Activated naive CD8-positive, alpha-beta T cell treated with anti-CD3 and anti-CD28 coated beads, Interleukin-2, amount 50 U/mL, for 16 hours (primary cell): ENCODE measurements around the gene CA9.
"Not testable (repeated sequence)": the region's sequence is repeated elsewhere in the genome, so short reads cannot be mapped to it uniquely, and the experiment has no call there.

Experiments used
- DNase-seq: peaks from one replicate; pipeline ENCODE4 v3.0.0-alpha.2; 2020; ENCODE audit warnings: low read depth, low spot score

Gene CA9

GRCh38 chr9:35673132-35674024, at the start of gene CA9:
CA9 (plus strand) TSS chr9:35673928; CDS start chr9:35673960, 32 bp downstream.
- DNase-seq = no peak

GRCh38 chr9:35627575-35627974, 46.2 kb upstream of the CA9 start:
- DNase-seq = no peak

DNA sequence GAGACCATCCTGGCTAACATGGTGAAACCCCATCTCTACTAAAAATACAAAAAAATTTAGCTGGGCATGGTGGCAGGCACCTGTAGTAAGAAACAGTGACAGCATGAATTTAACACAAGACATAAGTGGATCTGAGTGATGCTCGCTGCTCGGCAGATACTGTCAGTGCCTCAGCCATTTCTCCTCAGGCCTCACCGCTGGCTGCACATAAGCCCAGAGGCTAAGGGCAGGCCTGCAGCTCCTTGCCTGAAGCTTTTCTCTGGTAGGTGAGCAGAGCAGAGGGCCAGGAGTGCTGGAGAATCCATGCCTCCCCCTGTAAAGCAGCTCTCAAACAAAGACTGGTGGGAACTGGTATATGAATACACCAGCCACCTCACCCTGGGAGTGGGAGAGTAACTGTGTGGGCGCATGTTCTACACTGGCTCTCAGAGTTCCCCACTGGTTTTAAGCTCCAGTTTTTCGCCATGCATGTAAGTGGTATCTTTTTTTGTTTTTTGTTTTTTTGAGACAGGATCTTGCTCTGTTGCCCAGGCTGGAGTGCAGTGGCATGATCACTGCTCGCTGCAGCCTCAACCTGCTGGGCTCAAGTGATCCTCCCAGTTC, 45.2 kb upstream of the CA9 start:
- DNase-seq = no peak

- no peak for DNase-seq
Measured at GRCh38 chr9:35629597-35629996, 44.1 kb upstream of the CA9 start.

DNA sequence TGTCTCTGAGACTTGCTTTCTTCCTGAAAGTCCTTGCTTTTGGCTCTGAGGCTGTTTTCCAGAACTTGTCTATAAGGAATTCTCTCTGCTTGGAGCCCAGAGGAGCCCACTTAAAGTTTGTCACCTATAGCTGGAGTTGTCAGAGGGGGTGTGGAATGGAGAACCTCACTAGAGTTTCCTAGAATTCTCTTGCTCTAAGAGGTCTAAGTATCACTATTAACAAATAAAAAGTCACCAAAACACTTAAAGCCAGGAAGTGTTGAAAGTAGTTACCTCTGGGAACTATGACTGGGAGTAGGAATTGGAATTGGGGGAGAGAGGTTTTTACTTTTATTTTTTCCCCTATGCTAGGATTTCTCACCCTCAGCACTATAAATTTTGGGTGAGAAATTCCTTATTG, 38.0 kb upstream of the CA9 start:
- DNase-seq = no peak

DNA sequence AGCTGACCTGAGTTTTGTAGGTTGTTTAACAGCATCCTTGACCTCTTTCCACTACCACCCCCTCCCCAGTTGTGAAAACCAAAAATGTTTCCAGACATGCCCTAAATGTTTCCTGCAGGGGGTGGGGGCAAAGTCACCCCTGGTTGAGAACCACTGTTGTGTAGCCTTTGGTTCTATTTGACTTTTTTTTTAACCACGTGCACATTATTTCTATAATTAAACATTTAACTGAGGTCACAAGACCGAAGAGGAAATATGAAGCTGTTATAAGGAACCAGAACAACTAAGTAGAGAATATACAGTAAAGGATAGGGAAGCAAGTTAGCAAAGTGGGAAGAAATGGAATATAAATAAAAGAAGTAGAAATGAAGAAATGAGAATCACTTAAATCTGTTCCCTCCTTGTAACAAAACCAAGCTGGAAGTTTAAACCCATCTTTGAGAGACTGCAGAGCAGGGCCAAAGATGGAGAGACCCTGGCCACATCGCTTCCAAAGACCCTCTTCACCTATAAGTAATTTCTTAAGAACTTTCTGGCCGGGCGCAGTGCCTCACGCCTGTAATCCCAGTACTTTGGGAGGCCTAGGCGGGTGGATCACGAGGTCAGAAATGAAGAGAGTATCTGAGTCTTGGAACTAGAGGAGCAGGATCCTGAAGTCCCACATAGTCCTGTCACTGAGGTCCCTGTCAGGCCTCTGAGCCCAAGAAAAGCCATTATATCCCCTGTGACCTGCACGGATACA, 37.4 kb upstream of the CA9 start:
- DNase-seq = no peak

- not testable (repeated sequence) for DNase-seq
Measured at GRCh38 chr9:35636877-35637246, 36.9 kb upstream of the CA9 start.

GRCh38 chr9:35637427-35637955, 36.2 kb upstream of the CA9 start:
- not testable (repeated sequence) for DNase-seq

DNA sequence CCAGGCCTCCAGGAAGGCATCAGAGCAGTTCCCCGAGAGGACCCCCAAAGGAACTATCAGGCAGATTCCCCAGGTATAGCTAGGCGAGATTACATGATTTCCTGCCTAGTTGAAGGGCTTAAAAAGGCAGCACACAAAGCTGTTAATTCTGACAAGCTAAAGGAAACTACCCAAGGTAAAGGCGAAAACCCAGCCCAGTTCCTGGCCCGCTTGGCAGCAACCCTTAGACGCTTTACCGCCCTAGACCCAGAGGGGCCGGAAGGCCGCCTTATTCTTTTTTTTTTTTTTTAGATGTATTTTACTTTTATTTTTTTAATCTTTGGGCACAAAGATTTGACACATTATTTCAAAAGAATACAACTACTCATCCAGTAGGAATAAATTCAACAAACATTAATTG, 35.0 kb upstream of the CA9 start:
- DNase-seq = not testable (repeated sequence)

DNA sequence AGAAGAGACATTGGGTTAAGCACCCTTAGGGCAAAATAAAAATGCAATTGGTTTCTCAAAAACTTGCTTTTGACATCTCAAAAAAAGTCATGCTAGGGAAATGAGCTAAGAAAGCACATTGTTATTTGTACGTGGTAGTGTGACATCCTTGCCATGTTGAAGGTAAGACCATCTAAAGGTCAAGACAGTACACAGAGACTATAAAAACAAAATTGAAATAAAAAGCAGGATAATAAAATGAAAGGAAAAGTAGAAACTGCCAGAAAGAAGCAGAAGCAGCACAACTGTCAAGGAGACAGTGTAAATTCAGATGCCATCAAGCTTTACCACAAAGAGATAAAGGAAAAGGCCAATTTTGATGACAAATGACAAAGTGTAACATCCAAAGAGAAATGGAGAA, 34.5 kb upstream of the CA9 start:
- not testable (repeated sequence) for DNase-seq

DNA sequence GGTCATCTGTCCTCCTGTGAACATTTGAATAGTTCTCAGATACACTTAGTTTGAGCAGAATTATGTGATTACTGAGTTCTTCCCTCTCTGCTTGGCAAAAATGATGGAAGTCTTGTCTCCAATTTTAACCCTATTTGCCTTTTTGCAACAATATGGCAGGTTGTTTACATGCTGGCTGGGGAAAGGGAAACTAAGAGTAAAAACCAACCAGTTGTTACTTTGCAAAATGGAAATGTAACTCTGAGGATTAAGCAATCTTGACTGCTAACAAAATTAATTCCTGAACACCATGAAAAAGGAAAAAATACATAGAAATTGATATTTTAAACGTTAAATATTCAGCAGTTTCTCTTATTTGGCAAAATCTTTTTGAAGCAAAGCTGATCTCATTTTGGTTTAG, 34.1 kb upstream of the CA9 start:
- DNase-seq = no peak

GRCh38 chr9:35640431-35640830, 33.3 kb upstream of the CA9 start:
- DNase-seq = not testable (repeated sequence)

DNA sequence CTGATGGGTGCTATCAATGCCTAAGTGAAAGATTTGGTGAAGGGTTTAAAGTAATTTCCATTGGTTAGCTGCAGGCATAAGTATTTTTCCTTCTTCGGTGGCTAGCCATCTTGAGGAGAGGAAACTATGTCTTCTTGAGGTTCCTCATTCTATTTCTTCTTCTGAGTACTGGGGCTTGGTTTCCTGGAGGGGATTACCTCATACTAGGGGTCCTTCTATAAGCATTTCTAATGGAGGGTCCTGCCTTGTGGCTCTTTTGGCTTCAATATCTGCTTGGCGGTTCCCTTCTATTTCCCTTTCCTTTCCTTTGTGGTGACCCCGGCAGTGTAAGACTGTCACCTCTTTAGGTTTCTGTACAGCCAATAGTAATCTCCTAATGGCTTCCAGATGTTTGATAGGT, 32.2 kb upstream of the CA9 start:
- not testable (repeated sequence) for DNase-seq

DNA sequence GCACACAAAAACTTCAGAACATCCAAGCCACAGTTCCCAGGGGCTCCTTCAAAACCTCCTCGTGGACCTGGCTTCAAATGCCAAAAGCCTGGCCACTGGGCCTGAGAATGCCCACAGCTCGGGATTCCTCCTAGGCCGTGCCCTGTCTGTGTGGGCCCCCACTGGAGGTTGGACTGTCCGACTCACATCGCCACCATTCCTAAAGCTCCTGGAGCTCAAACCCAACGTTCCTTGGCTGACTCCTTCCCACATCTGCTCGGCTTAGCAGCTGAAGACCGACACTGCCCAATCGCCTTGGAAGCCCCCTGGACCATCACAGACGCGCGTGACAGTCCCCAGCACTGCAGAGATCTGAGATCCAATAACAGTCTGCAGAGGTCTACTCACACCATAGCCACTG, 30.7 kb upstream of the CA9 start:
- no peak for DNase-seq

GRCh38 chr9:35645736-35646135, 28.0 kb upstream of the CA9 start:
- not testable (repeated sequence) for DNase-seq

GRCh38 chr9:35646153-35646532, 27.6 kb upstream of the CA9 start:
- no peak for DNase-seq

- DNase-seq = peak; percentile 79
Measured at GRCh38 chr9:35646533-35647265, 27.0 kb upstream of the CA9 start.

- DNase-seq = no peak
Measured at GRCh38 chr9:35649431-35650340, 24.0 kb upstream of the CA9 start.

DNA sequence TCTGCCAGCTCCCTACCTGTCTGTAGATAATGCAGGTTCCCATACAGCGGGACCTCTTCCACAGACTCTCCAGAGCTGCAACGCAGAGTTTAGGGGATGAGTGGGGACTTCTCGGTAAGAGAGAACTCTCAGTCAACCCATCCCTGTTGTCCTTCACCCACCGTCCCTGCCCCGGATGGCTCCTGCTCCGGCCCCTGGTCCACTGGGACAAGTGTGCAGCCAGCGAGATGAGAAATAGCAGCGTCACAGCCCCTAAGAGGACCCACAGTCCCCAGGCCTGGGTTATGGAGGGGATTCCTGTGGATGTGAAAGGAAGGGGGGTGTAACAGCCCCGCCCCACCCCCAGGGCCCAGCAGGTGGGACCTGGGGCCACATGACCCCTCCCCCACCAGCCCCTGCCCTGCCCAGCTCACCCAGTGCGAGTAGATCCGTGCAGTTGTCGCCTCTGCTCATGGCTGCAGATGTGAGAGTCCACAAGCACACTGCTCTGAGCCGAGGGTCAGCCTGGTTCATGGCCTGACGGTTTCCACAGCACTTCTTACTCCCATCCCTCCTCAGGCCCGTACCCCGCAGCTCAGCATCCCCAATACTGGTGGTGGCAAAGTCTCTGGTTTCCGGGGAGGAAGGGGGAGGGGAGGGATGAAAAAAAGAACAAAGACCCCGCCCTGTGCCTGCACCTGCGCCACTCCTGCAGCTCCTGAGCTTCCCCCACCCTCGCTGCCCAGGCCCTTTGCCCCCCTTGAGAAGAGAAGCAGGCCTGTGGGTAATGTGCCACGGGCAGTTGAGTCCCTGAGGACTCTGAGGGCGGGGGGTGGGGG, 23.2 kb upstream of the CA9 start, which contains the start of gene SIT1:
TSS of gene SIT1 (minus strand) at position 591 of the 818 bp plus-strand sequence. CDS start at position 513, 78 bp downstream.
- no peak for DNase-seq
